Measurements from ENCODE around the gene DYNC1H1. TPM values are rescaled to one million over a fixed set of nuclear protein-coding genes. Genes with fewer than 3 reads are reported as not detected.

The DYNC1H1 gene
- polyA plus RNA-seq, 1 donor (not counting 4 experiments of a cell fraction or from before 2014, with no cell fraction given), result 166 TPM

DNA sequence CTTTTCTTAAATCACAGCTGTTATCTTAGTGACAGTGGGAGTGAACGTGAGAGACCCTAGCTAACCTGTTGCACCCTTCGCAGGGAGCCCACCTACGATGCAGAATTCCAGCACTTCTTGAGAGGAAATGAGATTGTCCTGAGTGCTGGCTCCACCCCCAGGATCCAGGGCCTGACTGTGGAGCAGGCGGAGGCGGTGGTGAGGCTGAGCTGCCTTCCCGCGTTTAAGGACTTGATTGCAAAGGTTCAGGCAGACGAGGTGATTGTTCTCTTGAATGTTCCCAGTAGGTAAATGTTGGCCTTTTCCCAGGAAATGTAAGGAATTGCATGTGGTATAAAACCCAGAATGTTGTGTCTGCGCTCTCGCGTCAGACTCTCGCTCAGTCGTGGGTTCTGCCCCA lies 75.8 kb downstream of the DYNC1H1 start:
- Histone ChIP-seq H2AFZ (ENCODE audit: control insufficient read depth, low read length) (no peak overlapping the region), H3K36me3 (ENCODE audit: control insufficient read depth in 2 of 2, extremely low read depth in 1 of 2, insufficient read depth in 2 of 2, low read length in 2 of 2) (peaks cover 63 to 72% of the 10 kb centered on the region in 2 experiments), H3K4me1 (ENCODE audit: control insufficient read depth, extremely low read depth, insufficient read depth, low read length) (no peaks in the 10 kb centered on the region), H3K27me3 (ENCODE audit: control insufficient read depth, extremely low read depth, insufficient read depth, low read length) (no peaks in the 10 kb centered on the region), H3K4me2 (ENCODE audit: control insufficient read depth, extremely low read depth, insufficient read depth, low read depth, low read length) (no peak overlapping the region), H3K79me2 (ENCODE audit: control insufficient read depth, insufficient read depth, low read length) (no peaks in the 10 kb centered on the region), H3K27ac (ENCODE audit: control insufficient read depth, insufficient read depth, low read length) (no peak overlapping the region), H3K9me1 (ENCODE audit: control insufficient read depth, extremely low read depth, insufficient read depth, low read length) (no peaks in the 10 kb centered on the region), H3K9me3 (ENCODE audit: control insufficient read depth, low read depth, low read length) (no peaks in the 10 kb centered on the region), H4K20me1 (ENCODE audit: control insufficient read depth, extremely low read depth, insufficient read depth, low read length) (no peaks in the 10 kb centered on the region), H3K4me3 (ENCODE audit: control insufficient read depth in 2 of 3, extremely low read depth in 1 of 3, insufficient read depth in 2 of 3, low read depth in 1 of 3, low read length in 3 of 3) (no peak overlapping the region), H3K9ac (ENCODE audit: control insufficient read depth, extremely low read depth, insufficient read depth, low read length) (no peak overlapping the region)
- TF ChIP-seq, protein P1, sequence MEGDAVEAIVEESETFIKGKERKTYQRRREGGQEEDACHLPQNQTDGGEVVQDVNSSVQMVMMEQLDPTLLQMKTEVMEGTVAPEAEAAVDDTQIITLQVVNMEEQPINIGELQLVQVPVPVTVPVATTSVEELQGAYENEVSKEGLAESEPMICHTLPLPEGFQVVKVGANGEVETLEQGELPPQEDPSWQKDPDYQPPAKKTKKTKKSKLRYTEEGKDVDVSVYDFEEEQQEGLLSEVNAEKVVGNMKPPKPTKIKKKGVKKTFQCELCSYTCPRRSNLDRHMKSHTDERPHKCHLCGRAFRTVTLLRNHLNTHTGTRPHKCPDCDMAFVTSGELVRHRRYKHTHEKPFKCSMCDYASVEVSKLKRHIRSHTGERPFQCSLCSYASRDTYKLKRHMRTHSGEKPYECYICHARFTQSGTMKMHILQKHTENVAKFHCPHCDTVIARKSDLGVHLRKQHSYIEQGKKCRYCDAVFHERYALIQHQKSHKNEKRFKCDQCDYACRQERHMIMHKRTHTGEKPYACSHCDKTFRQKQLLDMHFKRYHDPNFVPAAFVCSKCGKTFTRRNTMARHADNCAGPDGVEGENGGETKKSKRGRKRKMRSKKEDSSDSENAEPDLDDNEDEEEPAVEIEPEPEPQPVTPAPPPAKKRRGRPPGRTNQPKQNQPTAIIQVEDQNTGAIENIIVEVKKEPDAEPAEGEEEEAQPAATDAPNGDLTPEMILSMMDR (optimal IDR thresholded peaks at IDR 0.05 in 1 of 3, IDR thresholded peaks at IDR 0.05 in 1 of 3, conservative IDR thresholded peaks at IDR 0.05 in 1 of 3; ENCODE audit: extremely low read depth in 1 of 3, insufficient read depth in 2 of 3, low read length in 3 of 3), result no peak
- no peak for TF ChIP-seq EZH2 (IDR thresholded peaks at IDR 0.05; ENCODE audit: low read length)
- FAIRE-seq (no peak), DNase-seq (ENCODE audit: low read depth, low spot score) (no peak)
- dilution Hi-C loops (cut with MboI; ENCODE audit: extremely low pct_ligation_motif_present, low sequenced_read_pairs), result no loop called here

DNA sequence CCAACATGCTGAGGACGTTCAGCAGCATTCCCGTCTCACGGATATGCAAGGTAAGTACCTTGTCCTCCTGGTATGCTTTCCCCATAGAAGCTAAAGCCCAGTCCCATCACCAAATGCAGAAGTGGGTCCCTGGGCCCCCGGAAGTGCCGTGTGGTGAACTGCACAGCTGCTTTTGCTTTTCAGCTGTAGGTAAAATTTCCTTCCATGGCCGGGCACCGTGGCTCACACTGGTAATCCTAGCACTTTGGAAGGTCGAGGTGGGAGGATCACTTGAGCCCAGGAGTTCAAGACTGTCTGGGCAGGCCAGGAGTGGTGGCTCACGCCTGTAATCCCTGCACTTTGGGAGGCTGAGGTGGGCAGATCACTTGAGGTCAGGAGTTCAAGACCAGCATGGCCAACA lies 78.3 kb downstream of the DYNC1H1 start:
- no peak overlapping the region for H3K4me2 ChIP-seq (ENCODE audit: control insufficient read depth, extremely low read depth, insufficient read depth, low read depth, low read length)
- H4K20me1 ChIP-seq (ENCODE audit: control insufficient read depth, extremely low read depth, insufficient read depth, low read length), result no peaks in the 10 kb centered on the region
- dilution Hi-C loops (cut with MboI; ENCODE audit: extremely low pct_ligation_motif_present, low sequenced_read_pairs), result no loop called here

More for the DNA sequence above, 78.3 kb downstream of the DYNC1H1 start:
- no peak overlapping the region for H2AFZ ChIP-seq (ENCODE audit: control insufficient read depth, low read length)
- H3K27ac ChIP-seq (ENCODE audit: control insufficient read depth, insufficient read depth, low read length), result no peak overlapping the region
- no peaks in the 10 kb centered on the region for H3K9me1 ChIP-seq (ENCODE audit: control insufficient read depth, extremely low read depth, insufficient read depth, low read length)
- no peak overlapping the region for H3K4me3 ChIP-seq (ENCODE audit: control insufficient read depth in 2 of 3, extremely low read depth in 1 of 3, insufficient read depth in 2 of 3, low read depth in 1 of 3, low read length in 3 of 3)
- H3K9ac ChIP-seq (ENCODE audit: control insufficient read depth, extremely low read depth, insufficient read depth, low read length), result no peak overlapping the region
- no peaks in the 10 kb centered on the region for H3K9me3 ChIP-seq (ENCODE audit: control insufficient read depth, low read depth, low read length)
- DNase-seq (ENCODE audit: low read depth, low spot score) (no peak), FAIRE-seq (no peak)
- H3K27me3 ChIP-seq (ENCODE audit: control insufficient read depth, extremely low read depth, insufficient read depth, low read length), result no peaks in the 10 kb centered on the region
- TF ChIP-seq EZH2 (IDR thresholded peaks at IDR 0.05; ENCODE audit: low read length), result no peak
- TF ChIP-seq, protein P1 (optimal IDR thresholded peaks at IDR 0.05 in 1 of 3, IDR thresholded peaks at IDR 0.05 in 1 of 3, conservative IDR thresholded peaks at IDR 0.05 in 1 of 3; ENCODE audit: extremely low read depth in 1 of 3, insufficient read depth in 2 of 3, low read length in 3 of 3), result no peak
- peaks cover 54 to 61% of the 10 kb centered on the region in 2 experiments for H3K36me3 ChIP-seq (ENCODE audit: control insufficient read depth in 2 of 2, extremely low read depth in 1 of 2, insufficient read depth in 2 of 2, low read length in 2 of 2)
- no peaks in the 10 kb centered on the region for H3K4me1 ChIP-seq (ENCODE audit: control insufficient read depth, extremely low read depth, insufficient read depth, low read length)
- H3K79me2 ChIP-seq (ENCODE audit: control insufficient read depth, insufficient read depth, low read length), result no peaks in the 10 kb centered on the region
